OCI-LY3 (cell line): ENCODE data around the gene DPH3.
A peak's percentile ranks its signal among the peaks of the same experiment; 100 is the strongest.

Experiments
- H2AFZ ChIP-seq: fragments of 200-600, 300-600 bp; shearing (Covaris generic); 2 replicates; pipeline ENCODE4 v1.6.0; 2014; ENCODE audit warnings: antibody characterized with exemption, low read depth, low read length
- H3K27ac ChIP-seq: fragments of 200-600, 300-600 bp; sonication (generic); 2 replicates; pipeline ENCODE4 v1.5.1; 2014; ENCODE audit warnings: mild to moderate bottlenecking, low read length, moderate library complexity, mixed read lengths
- H3K27me3 ChIP-seq: fragments of 200-600, 300-600 bp; sonication (generic); 2 replicates; pipeline ENCODE4 v1.6.1; 2014; ENCODE audit warnings: low read depth, low read length, mixed read lengths
- H3K36me3 ChIP-seq: fragments of 200-600, 300-600 bp; sonication (generic); replicated peaks from 2 replicates; pipeline ENCODE3; 2014; ENCODE audit warnings: low read depth, low read length, mixed read lengths
- H3K4me1 ChIP-seq: fragments of 300-600, 200-600 bp; sonication (generic); 2 replicates; pipeline ENCODE4 v1.6.1; 2014; ENCODE audit warnings: low read length, mixed read lengths
- H3K4me2 ChIP-seq: fragments of 200-600, 300-600 bp; sonication (generic); 2 replicates; pipeline ENCODE4 v1.6.1; 2014; ENCODE audit warnings: low read length, mixed read lengths
- H3K4me3 ChIP-seq: fragments of 300-600, 200-600 bp; sonication (generic); 2 replicates; pipeline ENCODE4 v1.5.1; 2014; ENCODE audit warnings: antibody characterized with exemption, mild to moderate bottlenecking, low read length, moderate library complexity
- H3K79me2 ChIP-seq: fragments of 300-600, 200-600 bp; shearing (Covaris generic); 2 replicates; pipeline ENCODE4 v1.6.1; 2014; ENCODE audit warnings: mild to moderate bottlenecking, low read length, mixed read lengths
- H3K9ac ChIP-seq: fragments of 300-600, 200-600 bp; shearing (Covaris generic); 2 replicates; pipeline ENCODE4 v1.6.0; 2014; ENCODE audit warnings: mild to moderate bottlenecking, low read length, moderate library complexity
- H3K9me3 ChIP-seq: fragments of 200-600, 300-600 bp; shearing (Covaris generic); 2 replicates; pipeline ENCODE4 v1.6.1; 2014; ENCODE audit warnings: low read length, mixed read lengths; ENCODE audit not compliant: insufficient read depth
- H4K20me1 ChIP-seq: fragments of 200-600, 300-600 bp; sonication (generic); 2 replicates; pipeline ENCODE4 v1.6.1; 2016; ENCODE audit warnings: low read length, mixed read lengths; ENCODE audit not compliant: insufficient read depth
- CTCF ChIP-seq: fragments of 200-600, 300-600 bp; sonication (generic); IDR thresholded peaks from 2 replicates; pipeline ENCODE4 v1.5.1; 2014; ENCODE audit warnings: antibody characterized with exemption, low read length, low read depth
- EZH2phosphoT487 ChIP-seq: fragments of 200-600 bp; shearing (Covaris generic); IDR thresholded peaks from 2 replicates; pipeline ENCODE4 v1.6.1; 2018; ENCODE audit warnings: antibody characterized with exemption, mixed run types, low read depth

Gene DPH3

GRCh38 chr3:16286751-16287543 lies 22.2 kb upstream of the DPH3 start:
- no peaks in the 10 kb centered on the region; the same call in 1 of the 2 replicates for H3K79me2 ChIP-seq
- H3K36me3 ChIP-seq = peaks cover 25% of the 10 kb centered on the region
- H3K4me3 ChIP-seq = no peak overlapping the region
- H3K27me3 ChIP-seq = no peaks in the 10 kb centered on the region
- H3K9me3 ChIP-seq = no peaks in the 10 kb centered on the region
- H3K9ac ChIP-seq = no peak overlapping the region
- H2AFZ ChIP-seq = no peak overlapping the region
- H3K4me2 ChIP-seq = peak overlapping the region; percentile 30
- peaks cover 21% of the 10 kb centered on the region for H4K20me1 ChIP-seq
- peaks cover 23% of the 10 kb centered on the region for H3K4me1 ChIP-seq
- TF ChIP-seq CTCF (no peak), EZH2phosphoT487 (no peak)
- H3K27ac ChIP-seq = peak overlapping the region; percentile 4; the same call in 1 of the 2 replicates

- no peaks in the 10 kb centered on the region; the same call in 1 of the 2 replicates for H3K79me2 ChIP-seq
- H3K4me1 ChIP-seq = peaks cover 18% of the 10 kb centered on the region
- no peaks in the 10 kb centered on the region for H3K9me3 ChIP-seq
- H3K9ac ChIP-seq = no peak overlapping the region
- H3K27ac ChIP-seq = peak overlapping the region; percentile 4; the same call in 1 of the 2 replicates
- peaks cover 25% of the 10 kb centered on the region for H3K36me3 ChIP-seq
- H4K20me1 ChIP-seq = peaks cover 20% of the 10 kb centered on the region
- H3K4me3 ChIP-seq = no peak overlapping the region
- TF ChIP-seq EZH2phosphoT487 (no peak), CTCF (no peak)
- no peak overlapping the region for H3K4me2 ChIP-seq
- no peak overlapping the region for H2AFZ ChIP-seq
- no peaks in the 10 kb centered on the region for H3K27me3 ChIP-seq
Observed at GRCh38 chr3:16286161-16286560, 21.4 kb upstream of the DPH3 start.

GRCh38 chr3:16284633-16285032 lies 19.9 kb upstream of the DPH3 start:
- TF ChIP-seq EZH2phosphoT487 = no peak
- no peak for TF ChIP-seq CTCF
- H3K27me3 ChIP-seq = no peaks in the 10 kb centered on the region
- peaks cover 12% of the 10 kb centered on the region for H4K20me1 ChIP-seq
- peaks cover 25% of the 10 kb centered on the region for H3K36me3 ChIP-seq
- H3K79me2 ChIP-seq = no peaks in the 10 kb centered on the region; the same call in 1 of the 2 replicates
- H2AFZ ChIP-seq = no peak overlapping the region
- no peak overlapping the region for H3K27ac ChIP-seq
- no peak overlapping the region for H3K9ac ChIP-seq
- H3K4me3 ChIP-seq = no peak overlapping the region
- peaks cover 10% of the 10 kb centered on the region for H3K4me1 ChIP-seq
- H3K4me2 ChIP-seq = no peak overlapping the region
- H3K9me3 ChIP-seq = no peaks in the 10 kb centered on the region

- no peaks in the 10 kb centered on the region for H3K79me2 ChIP-seq
- no peaks in the 10 kb centered on the region for H3K4me1 ChIP-seq
- no peak overlapping the region for H3K27ac ChIP-seq
- no peaks in the 10 kb centered on the region for H4K20me1 ChIP-seq
- H3K36me3 ChIP-seq = peaks cover 8% of the 10 kb centered on the region
- H3K27me3 ChIP-seq = no peaks in the 10 kb centered on the region
- H3K9ac ChIP-seq = no peak overlapping the region
- H3K4me2 ChIP-seq = no peak overlapping the region
- H3K9me3 ChIP-seq = no peaks in the 10 kb centered on the region
- no peak for TF ChIP-seq EZH2phosphoT487
- no peak for TF ChIP-seq CTCF
- no peak overlapping the region for H3K4me3 ChIP-seq
- H2AFZ ChIP-seq = no peak overlapping the region
Observed at GRCh38 chr3:16280671-16281070, 15.9 kb upstream of the DPH3 start.
